HEK293T (cell line): Measurements from ENCODE around the gene ZNRD2.

Experiments
- FOXA1 ChIP-seq: fragments of 450-650 bp; IDR thresholded peaks from 2 replicates; pipeline ENCODE4 v1.6.1; 2016; ENCODE audit warnings: mild to moderate bottlenecking
- TF ChIP-seq, protein P1 (sequence below): fragments of 450-650 bp; IDR thresholded peaks from 2 replicates; pipeline ENCODE4 v1.6.1; 2016

DNA sequence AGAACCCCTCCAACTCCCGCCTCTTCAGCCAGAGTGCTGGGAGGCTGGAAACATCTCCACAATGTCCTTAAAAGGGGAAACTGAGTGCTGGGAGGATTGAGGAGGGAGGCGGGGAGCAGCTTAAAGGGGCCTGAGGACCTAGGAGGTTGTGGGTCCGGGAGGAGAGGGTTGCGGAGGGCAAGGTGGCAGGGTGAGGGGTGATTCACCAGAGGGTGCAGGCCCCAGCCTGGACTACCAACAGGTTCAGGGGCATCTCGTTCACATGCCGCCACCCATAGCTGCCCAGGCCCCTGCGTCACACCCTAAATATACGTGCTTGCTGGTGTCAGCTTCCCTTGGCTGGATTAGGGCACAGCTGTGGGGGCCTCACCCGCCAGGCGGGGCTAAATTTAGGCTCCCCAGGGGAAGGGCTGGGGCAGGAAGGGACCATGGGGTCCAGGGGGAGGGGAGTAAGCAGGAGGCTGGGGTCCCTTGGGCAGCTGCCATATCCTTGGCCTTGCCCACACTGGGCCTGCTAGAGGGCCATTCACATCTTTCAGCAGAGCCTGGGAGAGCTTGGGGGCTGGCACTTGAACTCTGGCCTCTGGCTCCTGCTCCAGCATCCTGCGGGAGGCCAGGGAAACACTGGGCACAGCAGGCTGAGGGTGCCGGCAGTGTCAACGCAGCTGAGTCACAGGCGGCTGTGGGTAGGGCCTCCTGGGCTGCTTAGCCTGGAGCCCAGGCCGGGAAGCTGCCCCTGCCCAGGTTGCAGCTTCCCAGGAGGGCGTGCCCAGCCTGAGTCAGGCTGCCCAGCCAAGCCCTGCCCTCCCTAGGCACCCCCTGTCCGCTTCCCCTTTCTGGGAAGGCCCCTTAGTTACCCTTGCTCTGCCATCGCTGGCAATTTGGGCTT lies 6.8 kb downstream of the ZNRD2 start:
- no peak for TF ChIP-seq FOXA1
- TF ChIP-seq, protein P1, sequence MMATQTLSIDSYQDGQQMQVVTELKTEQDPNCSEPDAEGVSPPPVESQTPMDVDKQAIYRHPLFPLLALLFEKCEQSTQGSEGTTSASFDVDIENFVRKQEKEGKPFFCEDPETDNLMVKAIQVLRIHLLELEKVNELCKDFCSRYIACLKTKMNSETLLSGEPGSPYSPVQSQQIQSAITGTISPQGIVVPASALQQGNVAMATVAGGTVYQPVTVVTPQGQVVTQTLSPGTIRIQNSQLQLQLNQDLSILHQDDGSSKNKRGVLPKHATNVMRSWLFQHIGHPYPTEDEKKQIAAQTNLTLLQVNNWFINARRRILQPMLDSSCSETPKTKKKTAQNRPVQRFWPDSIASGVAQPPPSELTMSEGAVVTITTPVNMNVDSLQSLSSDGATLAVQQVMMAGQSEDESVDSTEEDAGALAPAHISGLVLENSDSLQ = no peak
